ENCODE results near the gene MAGI2. TPM values are rescaled to one million over a fixed set of nuclear protein-coding genes. Genes with fewer than 3 reads are reported as not detected.

Gene MAGI2
- total and polyA plus RNA-seq, 2 experiments from 2014 or later, result 10.4 to 26.4 TPM

GRCh38 chr7:78493401-78493800, 960.1 kb downstream of the MAGI2 start:
- no peak overlapping the region for H2AFZ ChIP-seq
- peaks cover 64% of the 10 kb centered on the region for H3K4me1 Mint-ChIP-seq
- H4K20me1 ChIP-seq (replicated peaks; ENCODE audit: insufficient read depth), result no peaks in the 10 kb centered on the region
- H3K27ac Mint-ChIP-seq, result no peak overlapping the region
- TF ChIP-seq POLR2AphosphoS5 (IDR thresholded peaks at IDR 0.05; ENCODE audit: low read depth), result no peak
- TF ChIP-seq ZNF331 (CRISPR knock-in tag; IDR thresholded peaks at IDR 0.05; ENCODE audit: low read depth), result no peak
- no peak for TF ChIP-seq ETS1 (IDR thresholded peaks at IDR 0.05)
- TF ChIP-seq ZNF114 (CRISPR knock-in tag; IDR thresholded peaks at IDR 0.05), result no peak
- no peak for TF ChIP-seq JUNB (IDR thresholded peaks at IDR 0.05; ENCODE audit: unreplicated experiment)
- no peak for TF ChIP-seq ZNF462 (CRISPR knock-in tag; IDR thresholded peaks at IDR 0.05)
- no peak for TF ChIP-seq EZH2phosphoT487 (IDR thresholded peaks at IDR 0.05; ENCODE audit: unreplicated experiment)
- no peaks in the 10 kb centered on the region for H3F3A ChIP-seq (replicated peaks; ENCODE audit: low read depth)
- H3K4me2 ChIP-seq, result no peak overlapping the region
- no peaks in the 10 kb centered on the region for H3K36me3 Mint-ChIP-seq (ENCODE audit: low read depth)
- H3K4me3 Mint-ChIP-seq, result no peak overlapping the region
- no peaks in the 10 kb centered on the region for H3K9me2 ChIP-seq (ENCODE audit: insufficient read depth)
- ATAC-seq (no peak), DNase-seq (ENCODE audit: low spot score) (no peak)
- no peaks in the 10 kb centered on the region for H3K79me2 ChIP-seq (replicated peaks; ENCODE audit: insufficient read depth)
- H3K36me3 ChIP-seq (ENCODE audit: insufficient read depth), result no peaks in the 10 kb centered on the region
- no peak overlapping the region for H3K27ac ChIP-seq (ENCODE audit: low read depth)
- peaks cover 56% of the 10 kb centered on the region for H3K4me1 ChIP-seq (ENCODE audit: insufficient read depth)
- peaks cover 3% of the 10 kb centered on the region for H3K27me3 Mint-ChIP-seq (ENCODE audit: insufficient read depth, low read depth, poor library complexity)
- H3K9me3 Mint-ChIP-seq, result no peaks in the 10 kb centered on the region
- no peaks in the 10 kb centered on the region for H3K27me3 ChIP-seq (ENCODE audit: insufficient read depth)
- H3K4me3 ChIP-seq, result no peak overlapping the region
